ENCODE data around the gene ARID3C.
A peak's percentile ranks its signal among the peaks of the same experiment; 100 is the strongest.

Gene ARID3C

GRCh38 chr9:34628656-34629490 is at the start of gene ARID3C:
TSS of gene ARID3C (minus strand) at chr9:34629066. CDS start at chr9:34628014, 1,052 bp downstream.
- no peak for DNase-seq

GRCh38 chr9:34675869-34676268 is 47.0 kb upstream of the ARID3C start:
- no peak for DNase-seq

GRCh38 chr9:34675048-34675714 is 46.3 kb upstream of the ARID3C start:
- DNase-seq = peak in 4 of 14 donors; percentile 2 to 29 (median 10)

- no peak for DNase-seq
Measured at GRCh38 chr9:34674440-34674839, 45.6 kb upstream of the ARID3C start.

- DNase-seq = no peak
Measured at GRCh38 chr9:34671307-34671706, 42.4 kb upstream of the ARID3C start.

- no peak for DNase-seq
Measured at GRCh38 chr9:34669809-34670562, 41.1 kb upstream of the ARID3C start.

- DNase-seq = peak; percentile 56 to 95 (median 82)
Measured at GRCh38 chr9:34665381-34666250, 36.8 kb upstream of the ARID3C start.

- DNase-seq = no peak
Measured at GRCh38 chr9:34665067-34665380, 36.2 kb upstream of the ARID3C start.

GRCh38 chr9:34664281-34665066 is 35.6 kb upstream of the ARID3C start:
- peak in 12 of 14 donors; percentile 14 to 64 (median 49) for DNase-seq

GRCh38 chr9:34663303-34663605 is 34.4 kb upstream of the ARID3C start:
- DNase-seq = no peak

- DNase-seq = no peak
Measured at GRCh38 chr9:34662526-34663302, 33.8 kb upstream of the ARID3C start, which contains the start of gene CCL27. TSS of gene CCL27 (minus strand) at chr9:34662657. CDS start at chr9:34662633, 24 bp downstream.

- DNase-seq = no peak
Measured at GRCh38 chr9:34659592-34660253, 30.9 kb upstream of the ARID3C start.

GRCh38 chr9:34658461-34658860 is 29.6 kb upstream of the ARID3C start:
- no peak for DNase-seq

- no peak for DNase-seq
Measured at GRCh38 chr9:34656992-34657391, 28.1 kb upstream of the ARID3C start.

GRCh38 chr9:34655394-34655793 is 26.5 kb upstream of the ARID3C start:
- DNase-seq = no peak

- peak in 12 of 14 donors; percentile 29 to 80 (median 61) for DNase-seq
Measured at GRCh38 chr9:34654323-34655051, 25.6 kb upstream of the ARID3C start.

GRCh38 chr9:34653151-34654072 is 24.5 kb upstream of the ARID3C start:
- DNase-seq = peak in 4 of 14 donors; percentile 17 to 57 (median 44)

GRCh38 chr9:34652602-34653000 is 23.7 kb upstream of the ARID3C start:
- DNase-seq = no peak
